ENCODE data around the gene DIRAS1.

DNA sequence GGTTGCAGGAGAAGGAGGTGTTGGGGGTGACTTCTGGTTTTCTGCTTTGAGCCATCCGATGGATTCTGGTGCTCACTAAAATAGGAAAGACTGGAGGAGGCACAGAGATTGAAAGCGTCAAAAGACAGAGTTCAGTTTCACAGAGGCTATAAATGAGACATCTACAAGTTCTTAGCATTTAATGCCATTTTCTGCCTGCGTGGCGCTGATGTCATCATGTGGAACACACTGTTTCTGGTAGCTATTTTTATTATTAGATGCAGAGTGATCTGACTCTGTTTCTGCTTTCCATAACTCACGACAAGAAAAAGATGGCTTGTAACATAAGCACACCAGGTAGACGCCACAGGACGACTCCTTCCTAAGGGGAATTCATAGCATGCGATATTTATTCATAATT, 21.9 kb upstream of the DIRAS1 start:
- TF ChIP-seq, protein P1, sequence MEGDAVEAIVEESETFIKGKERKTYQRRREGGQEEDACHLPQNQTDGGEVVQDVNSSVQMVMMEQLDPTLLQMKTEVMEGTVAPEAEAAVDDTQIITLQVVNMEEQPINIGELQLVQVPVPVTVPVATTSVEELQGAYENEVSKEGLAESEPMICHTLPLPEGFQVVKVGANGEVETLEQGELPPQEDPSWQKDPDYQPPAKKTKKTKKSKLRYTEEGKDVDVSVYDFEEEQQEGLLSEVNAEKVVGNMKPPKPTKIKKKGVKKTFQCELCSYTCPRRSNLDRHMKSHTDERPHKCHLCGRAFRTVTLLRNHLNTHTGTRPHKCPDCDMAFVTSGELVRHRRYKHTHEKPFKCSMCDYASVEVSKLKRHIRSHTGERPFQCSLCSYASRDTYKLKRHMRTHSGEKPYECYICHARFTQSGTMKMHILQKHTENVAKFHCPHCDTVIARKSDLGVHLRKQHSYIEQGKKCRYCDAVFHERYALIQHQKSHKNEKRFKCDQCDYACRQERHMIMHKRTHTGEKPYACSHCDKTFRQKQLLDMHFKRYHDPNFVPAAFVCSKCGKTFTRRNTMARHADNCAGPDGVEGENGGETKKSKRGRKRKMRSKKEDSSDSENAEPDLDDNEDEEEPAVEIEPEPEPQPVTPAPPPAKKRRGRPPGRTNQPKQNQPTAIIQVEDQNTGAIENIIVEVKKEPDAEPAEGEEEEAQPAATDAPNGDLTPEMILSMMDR (IDR thresholded peaks at IDR 0.05), result no peak
- TF ChIP-seq POLR2A (IDR thresholded peaks at IDR 0.05), result no peak
